ENCODE data around the gene HIPK2.

The HIPK2 gene

GRCh38 chr7:139777948-139778841 lies at the start of gene HIPK2:
HIPK2 (minus strand) TSS chr7:139777998; CDS start chr7:139777623, 375 bp downstream.
- peak; percentile 57 for DNase-seq (ENCODE audit: low read depth)

GRCh38 chr7:139827042-139827441 lies 49.2 kb upstream of the HIPK2 start:
- DNase-seq (ENCODE audit: low read depth), result no peak

GRCh38 chr7:139825666-139826290 lies 48.0 kb upstream of the HIPK2 start:
- no peak for DNase-seq (ENCODE audit: low read depth)

DNA sequence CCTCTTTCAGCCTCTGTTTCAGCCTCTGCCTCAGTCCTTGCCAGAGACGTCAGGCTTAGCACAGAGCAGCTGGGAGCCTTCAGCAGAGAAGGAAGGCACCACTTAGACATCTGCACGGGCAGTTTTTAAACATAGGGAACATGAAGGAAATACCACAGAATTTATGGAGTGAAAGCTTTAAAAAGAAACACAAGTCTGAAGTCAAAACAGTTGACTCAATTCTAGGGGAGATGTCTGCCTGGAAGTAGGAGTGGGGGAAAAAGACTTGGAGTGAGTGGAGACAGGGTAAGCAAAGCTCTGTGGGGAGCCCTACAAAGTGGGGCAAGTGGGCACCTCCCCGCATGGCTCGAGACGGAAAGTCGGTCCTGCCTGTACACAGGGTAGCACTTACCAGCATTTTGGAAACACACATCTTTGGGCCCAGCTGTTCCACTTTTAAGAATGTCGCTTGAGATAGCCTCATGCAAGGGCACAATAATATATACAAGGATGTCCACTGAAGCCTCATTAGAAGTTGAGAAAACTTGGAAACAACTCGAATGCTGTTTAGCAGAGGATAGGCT lies 46.2 kb upstream of the HIPK2 start:
- no peak for DNase-seq (ENCODE audit: low read depth)

DNA sequence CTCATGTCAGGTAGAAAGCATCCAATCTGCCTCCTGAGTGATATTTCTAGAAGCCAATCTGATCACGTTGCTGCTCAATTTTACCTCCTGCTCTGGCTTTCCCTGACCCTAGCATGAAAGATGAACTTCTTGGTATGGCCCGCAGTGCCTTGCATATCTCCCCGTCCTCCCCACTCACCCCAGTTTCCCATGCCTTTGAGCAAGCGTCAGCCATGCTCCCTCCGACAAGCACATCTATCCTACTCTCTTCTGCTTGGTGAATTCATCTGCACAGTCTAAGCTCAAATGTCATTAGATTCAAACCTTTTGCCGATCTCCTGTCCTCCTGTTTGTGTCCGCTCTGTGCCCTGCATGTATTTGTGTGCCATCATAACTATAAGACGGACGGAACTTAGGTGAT lies 45.1 kb upstream of the HIPK2 start:
- DNase-seq (ENCODE audit: low read depth), result no peak

DNA sequence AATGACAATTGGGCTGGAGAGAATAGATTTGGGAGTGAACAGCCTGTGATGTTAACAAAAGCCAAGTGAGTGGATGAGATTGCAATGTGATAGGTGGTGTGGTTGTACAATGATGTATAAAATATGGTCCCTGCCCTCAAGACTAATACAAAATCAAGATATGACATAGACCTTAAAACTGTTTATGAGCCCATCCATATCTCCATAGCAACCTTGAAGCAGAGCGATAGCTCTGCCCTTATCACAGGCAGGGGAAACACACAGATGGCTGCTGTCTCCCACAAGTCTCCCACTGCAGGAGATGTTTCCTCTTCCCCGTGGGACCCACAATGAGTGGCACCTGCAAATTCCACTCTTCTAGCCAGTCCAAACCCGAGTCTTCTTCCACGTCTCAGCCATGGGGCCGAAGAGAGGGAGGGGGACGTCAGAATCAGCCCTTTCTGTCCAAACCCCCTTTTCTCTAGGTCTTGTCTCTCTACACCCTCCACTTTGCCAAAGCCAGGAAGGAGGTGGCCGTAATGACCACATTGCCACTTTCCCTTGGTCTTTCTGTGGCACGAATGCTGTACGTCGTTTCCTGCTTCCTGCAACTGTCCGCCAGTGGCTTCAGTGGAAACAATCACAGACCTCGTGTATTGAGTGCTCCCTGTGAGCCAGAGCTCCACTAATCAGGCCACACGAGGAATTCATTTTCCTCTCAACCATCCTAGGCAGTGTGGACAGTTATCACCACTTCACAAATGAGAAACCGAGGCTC lies 43.7 kb upstream of the HIPK2 start:
- no peak for DNase-seq (ENCODE audit: low read depth)

GRCh38 chr7:139820089-139820488 lies 42.3 kb upstream of the HIPK2 start:
- DNase-seq (ENCODE audit: low read depth), result no peak

DNA sequence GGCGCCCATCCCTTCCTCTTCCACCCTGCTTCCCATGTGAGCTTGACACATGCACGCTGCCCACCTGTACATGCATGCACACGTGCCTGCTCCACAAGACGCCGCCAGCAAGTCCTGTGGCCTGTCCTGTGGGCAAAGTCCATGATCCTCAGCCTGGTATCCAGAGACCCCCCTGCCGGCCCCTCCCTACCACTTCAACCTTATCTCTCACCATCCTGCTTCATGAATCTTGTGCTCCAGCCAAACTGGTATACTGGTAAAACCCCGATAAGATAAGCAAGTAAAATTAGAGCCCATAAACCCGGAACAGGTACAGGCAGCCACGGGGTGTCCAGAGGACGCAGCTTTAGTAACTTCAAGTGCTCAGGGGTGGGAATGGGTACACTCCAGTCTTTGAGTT lies 39.5 kb upstream of the HIPK2 start:
- DNase-seq (ENCODE audit: low read depth), result no peak

DNA sequence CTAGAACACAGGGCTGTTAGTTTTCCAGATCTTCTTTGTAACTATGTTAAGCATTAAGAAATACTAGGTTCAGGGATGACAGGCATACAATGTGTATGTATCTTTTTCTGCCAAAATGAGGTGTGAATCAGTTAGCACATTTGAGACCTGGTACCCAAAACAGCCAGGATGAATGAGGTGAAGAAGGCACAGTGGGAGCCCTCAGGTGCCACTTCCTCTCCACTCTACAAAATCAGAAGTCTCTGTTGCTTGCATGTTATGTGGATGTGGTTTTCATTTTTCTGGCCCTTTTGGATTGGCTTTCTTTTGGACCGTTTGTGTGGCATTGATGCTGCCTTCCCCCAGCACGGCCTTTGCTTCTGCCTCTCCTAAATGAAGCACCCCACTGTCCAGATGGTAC lies 35.9 kb upstream of the HIPK2 start:
- no peak for DNase-seq (ENCODE audit: low read depth)

DNA sequence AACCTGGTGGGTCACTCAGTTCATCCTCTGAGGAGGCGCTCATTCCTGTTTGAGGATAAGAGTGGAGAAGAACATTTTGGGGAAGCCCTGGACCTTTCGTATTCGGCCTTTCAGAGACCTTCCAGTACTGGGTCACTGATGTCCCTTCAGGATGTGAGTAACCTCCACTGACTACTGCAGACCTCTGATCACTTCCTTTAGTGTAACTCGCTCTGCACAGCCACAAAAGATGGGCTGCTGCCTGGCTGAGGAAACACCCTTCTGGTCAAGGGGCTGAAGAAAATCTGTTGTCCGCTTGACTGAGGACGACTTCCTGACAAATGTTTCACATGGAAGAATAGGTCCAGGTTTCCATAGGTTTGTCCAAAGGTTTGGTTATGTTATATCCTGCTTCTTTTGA lies 35.4 kb upstream of the HIPK2 start:
- DNase-seq (ENCODE audit: low read depth), result no peak

DNA sequence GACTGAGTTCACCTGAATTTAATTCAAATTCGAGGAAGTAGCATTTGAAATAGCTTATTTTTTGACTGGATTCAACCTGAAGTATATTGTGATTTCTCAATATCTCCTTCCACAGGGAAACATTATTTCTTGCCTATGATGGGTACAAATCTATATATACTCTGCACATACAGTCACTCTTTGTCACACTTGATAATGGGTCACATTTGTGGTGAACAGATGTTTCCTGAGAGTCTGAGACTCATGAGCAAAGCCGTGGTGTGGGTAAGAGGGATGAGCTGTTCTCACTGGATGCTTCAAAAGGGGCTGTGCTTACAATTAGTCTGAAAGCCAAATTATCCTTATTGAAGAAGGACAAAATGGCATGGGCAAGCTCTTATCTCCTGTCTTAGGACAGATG lies 33.3 kb upstream of the HIPK2 start:
- DNase-seq (ENCODE audit: low read depth), result no peak

GRCh38 chr7:139808846-139809442 lies 31.1 kb upstream of the HIPK2 start:
- no peak for DNase-seq (ENCODE audit: low read depth)

DNA sequence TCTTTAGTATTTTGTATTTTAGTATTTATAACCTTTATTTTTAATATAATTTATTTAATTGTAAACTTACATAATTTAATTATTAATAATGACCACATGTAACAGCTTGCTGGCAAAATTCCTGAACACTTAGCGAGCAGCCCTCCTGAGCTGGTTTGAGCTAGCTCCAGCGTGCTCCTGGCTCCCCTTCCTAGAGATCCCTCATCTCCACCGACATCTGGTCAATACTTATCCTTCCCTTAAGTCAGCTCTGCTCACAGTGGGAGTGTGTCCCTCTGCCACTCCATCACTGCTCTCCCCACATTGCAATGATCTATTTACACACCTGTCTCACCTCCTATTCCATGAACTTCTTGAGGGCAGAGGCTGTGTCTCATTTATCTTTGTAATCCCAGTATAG lies 30.6 kb upstream of the HIPK2 start:
- DNase-seq (ENCODE audit: low read depth), result no peak

DNA sequence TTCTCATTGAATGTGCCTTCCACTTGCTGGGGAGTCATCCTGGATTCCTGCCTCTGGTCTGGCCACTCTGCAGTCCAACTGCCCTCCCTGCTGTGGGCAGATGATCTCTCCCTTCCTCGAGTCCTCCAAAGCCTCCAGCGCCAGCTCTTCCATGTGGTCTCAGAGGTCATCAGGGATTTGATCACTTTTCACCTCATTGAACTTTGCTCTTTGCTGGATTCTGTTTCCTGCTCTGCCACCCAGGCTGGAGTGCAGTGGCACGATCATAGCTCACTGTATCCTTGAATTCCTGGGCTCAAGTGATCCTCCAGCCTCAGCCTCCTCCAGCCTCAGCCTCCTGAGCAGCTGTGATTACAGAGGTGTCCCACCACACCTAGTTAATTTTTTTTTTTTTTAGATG lies 29.2 kb upstream of the HIPK2 start:
- no peak for DNase-seq (ENCODE audit: low read depth)

DNA sequence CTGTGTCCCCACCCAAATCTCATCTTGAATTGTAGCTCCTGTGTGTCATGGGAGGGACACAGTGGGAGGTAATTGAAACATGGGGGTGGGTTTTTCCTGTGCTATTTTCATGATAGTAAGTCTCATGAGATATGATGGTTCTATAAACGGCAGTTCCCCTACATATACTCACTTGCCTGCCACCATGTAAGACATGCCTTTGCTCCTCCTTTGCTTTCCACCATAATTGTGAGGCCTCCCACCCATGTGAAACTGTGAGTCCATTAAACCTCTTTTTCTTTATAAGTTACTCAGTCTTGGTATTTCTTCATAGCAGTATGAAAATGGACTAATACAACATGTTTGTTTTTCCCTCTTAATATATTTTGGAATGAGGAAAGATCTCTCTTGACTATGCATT lies 26.8 kb upstream of the HIPK2 start:
- DNase-seq (ENCODE audit: low read depth), result no peak

- DNase-seq (ENCODE audit: low read depth), result no peak
Measured at GRCh38 chr7:139799586-139799985, 21.8 kb upstream of the HIPK2 start.

DNA sequence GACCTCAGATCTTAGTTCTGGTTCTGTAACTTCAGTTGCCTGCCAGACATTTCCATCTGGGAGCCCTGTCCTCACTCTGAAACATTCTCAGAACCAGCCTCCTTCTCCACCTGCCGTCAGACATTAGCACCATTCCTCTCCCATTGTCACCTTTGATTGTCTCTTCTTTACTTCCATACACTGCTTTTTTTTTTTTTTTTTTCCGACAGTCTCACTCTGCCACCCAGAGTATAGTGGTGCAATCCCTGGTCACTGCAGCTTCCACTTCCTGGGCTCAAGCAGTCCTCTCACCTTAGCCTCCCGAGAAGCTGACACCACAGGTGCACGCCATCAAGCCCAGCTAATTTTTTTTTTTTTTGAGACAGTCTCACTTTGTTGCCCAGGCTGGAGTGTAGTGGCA lies 21.1 kb upstream of the HIPK2 start:
- DNase-seq (ENCODE audit: low read depth), result no peak

DNA sequence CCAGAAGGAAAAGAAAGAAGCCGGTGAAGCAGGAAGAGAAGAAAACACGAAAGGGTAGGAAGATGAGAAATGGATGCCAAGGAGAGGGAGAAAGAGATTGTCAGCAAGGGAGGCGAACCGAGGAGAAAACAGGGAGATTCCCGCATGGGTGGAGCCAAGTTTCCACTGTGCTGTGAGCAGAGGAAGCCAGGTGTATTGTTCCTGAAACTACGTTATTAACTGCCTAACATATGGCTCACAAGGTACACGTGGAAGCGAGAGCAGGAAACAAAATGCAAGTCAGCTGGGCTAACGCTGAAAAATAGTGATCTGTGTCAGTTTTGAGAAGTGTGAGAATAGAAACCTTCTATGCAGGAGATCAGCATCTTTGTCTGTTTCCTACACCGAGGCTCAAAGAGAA lies 20.4 kb upstream of the HIPK2 start:
- no peak for DNase-seq (ENCODE audit: low read depth)

DNA sequence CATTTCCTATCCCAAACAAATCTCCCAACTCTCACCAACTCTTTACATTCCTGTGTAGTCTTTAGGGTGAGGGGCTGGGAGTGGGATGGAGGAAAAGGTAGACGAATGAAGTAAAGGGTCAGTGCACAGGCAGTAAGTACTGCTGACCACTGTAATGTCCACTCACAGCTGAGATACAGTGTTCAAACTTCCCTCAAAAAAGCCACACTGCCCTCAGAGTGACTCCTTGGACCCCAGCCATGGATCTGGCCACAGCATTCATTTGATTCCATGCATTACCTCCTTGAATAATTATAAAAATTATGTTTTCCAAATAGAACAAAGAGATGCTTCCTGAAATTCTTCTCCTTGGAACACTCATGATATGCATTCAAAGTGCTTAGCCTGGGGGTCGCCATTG lies 19.8 kb upstream of the HIPK2 start:
- no peak for DNase-seq (ENCODE audit: low read depth)

GRCh38 chr7:139791316-139791715 lies 13.5 kb upstream of the HIPK2 start:
- no peak for DNase-seq (ENCODE audit: low read depth)

DNA sequence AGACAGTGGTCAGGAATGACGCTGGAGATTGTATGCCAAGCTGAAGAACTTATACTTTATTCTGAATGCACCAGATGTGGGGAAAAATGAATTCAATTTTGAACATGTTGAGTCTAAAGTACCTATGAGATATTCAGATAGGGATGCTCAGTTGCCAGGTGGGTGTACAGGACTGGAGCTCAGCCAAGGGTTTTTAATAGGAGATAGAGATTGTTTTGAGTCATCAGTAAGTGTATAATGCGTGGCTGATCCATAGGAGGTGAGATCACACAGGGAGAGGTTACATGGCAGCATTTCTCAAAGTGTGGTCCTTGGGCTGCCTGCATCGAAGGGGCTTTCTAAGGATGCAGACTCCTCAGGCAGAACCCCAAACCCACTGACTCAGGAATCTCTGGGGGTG lies 6.8 kb upstream of the HIPK2 start:
- DNase-seq (ENCODE audit: low read depth), result no peak
